Heart right ventricle (tissue), 16 donors: ENCODE measurements around the gene TMEM167B. TPM values are rescaled to one million over a fixed set of nuclear protein-coding genes. Genes with fewer than 3 reads are reported as not detected.

ENCODE experiments used
- ATAC-seq, 8 donors: fragments of 200-7000 bp; cut with Tn5 transposase; one replicate each; pipeline ENCODE4 v1.9.1; 2020; ENCODE audit warnings: mild to moderate bottlenecking in 8 of 8, moderate library complexity in 8 of 8, moderate number of reproducible peaks in 1 of 8
- DNase-seq, 2 donors: peaks; one replicate each; pipeline ENCODE4 v3.0.0-alpha.2; 2020
- H3K27ac ChIP-seq, 10 donors: fragments of 200-600 bp; sonication (generic) in 2 of 10; one replicate each; pipeline versions ENCODE4 v1.5.0 to v1.8.0; 2020 to 2022; ENCODE audit warnings: mild to moderate bottlenecking in 3 of 10
- H3K27me3 ChIP-seq, 7 donors: fragments of 200-600 bp; one replicate each; pipeline ENCODE4 v1.8.0; 2021 to 2022; ENCODE audit warnings: mild to moderate bottlenecking in 2 of 7
- H3K36me3 ChIP-seq, 9 donors: fragments of 200-600 bp; sonication (generic) in 1 of 9; one replicate each; pipeline versions ENCODE4 v1.5.0 to v1.8.0; 2020 to 2022; ENCODE audit warnings: mild to moderate bottlenecking in 2 of 9
- H3K4me1 ChIP-seq, 9 donors: fragments of 200-600 bp; sonication (generic) in 1 of 9; one replicate each; pipeline versions ENCODE4 v1.5.0 to v1.8.0; 2020 to 2022; ENCODE audit warnings: mild to moderate bottlenecking in 4 of 9
- H3K4me3 ChIP-seq, 10 donors: fragments of 200-600 bp; sonication (generic) in 2 of 10; one replicate each; pipeline versions ENCODE4 v1.5.0 to v1.8.0; 2020 to 2022; ENCODE audit warnings: mild to moderate bottlenecking in 7 of 10, moderate library complexity in 2 of 10
- H3K9me3 ChIP-seq, 11 donors: fragments of 200-600 bp in 10 of 11; sonication (generic) in 2 of 11; one replicate each; pipeline versions ENCODE4 v1.5.0 to v1.8.0; 2013 to 2022; ENCODE audit warnings: mild to moderate bottlenecking in 2 of 11, control low read depth in 1 of 11, moderate library complexity in 1 of 11
- CTCF ChIP-seq, 9 donors: fragments of 200-600 bp; sonication (generic) in 2 of 9; IDR thresholded peaks; one replicate each; pipeline versions ENCODE4 v1.5.0 to v1.8.0; 2021 to 2022; ENCODE audit warnings: antibody characterized with exemption in 9 of 9, mild to moderate bottlenecking in 5 of 9, moderate library complexity in 1 of 9
- WGBS, 2 donors: extraction: QIAGEN DNeasy Blood & Tissue Kit; methylation state at CpG; one replicate each; pipeline ENCODE4 v1.1.7; 2013; ENCODE audit warnings: inconsistent platforms in 1 of 2; 5-methylcytosine and 5-hydroxymethylcytosine counted together
- intact Hi-C, 10 donors: fragments of 100-400 bp; cut with DNase I; formaldehyde crosslinking; loops; one replicate each; pipeline versions ENCODE4 v1.11.1 to v1.14.2; 2022
- polyA plus RNA-seq, 2 donors: library from polyadenylated mRNA; stranded (reverse); fragments of 200-250 nt; gene quantifications; one replicate each; pipeline ENCODE4 v1.2.3, GENCODE V29; 2013
- total RNA-seq, 10 donors: library from RNA; stranded (reverse); fragmentation: NEBNext Ultra II Directional in 3 of 10; extraction: Animal tissue kit (Norgen Biotek cat#: 25700) in 3 of 10; gene quantifications; one replicate each; pipeline versions ENCODE4 v1.2.1 to v1.2.4, GENCODE V29; 2021 to 2023
- donor health status: Arrhythmogenic right ventricular cardiomyopathy.
- donor health status: ischemic (EF 13 %, LVEDD 7.1; RV severe dilation, severe dysfunction).
- donor health status: healthy with polysubstance abuse.
- donor health status: DM: no; HTN: yes; CAD: no.
- donor health status: DM: no; HTN: no; CAD: no.
- donor health status: ischemic (EF 25% LVEDD 6.9; RV normal size, moderate dysfunction).
- donor health status: ischemic (EF 25% LVEDD 5.7; RV mildly dilated, moderate dysfunction).
- donor health status: healthy.
- donor health status: DM: yes; HTN: yes; CAD: no.
- donor health status: Ischemic cardiomyopathy.
- donor health status: ischemic (EF 35%, LVEDD 5.7; RV mildly dilated, moderate dysfunction).
- donor health status: nonischemic (EF 11% LVEDD 7.7; RV severe dilation, severe dysfunction).
- donor health status: DM: yes; HTN: yes; CAD: no.
- donor health status: PGD.
- donor health status: ischemic (EF 29% LVEDD 5.4; RV normal size, mild dysfunction).
- donor health status: nonischemic (EF 23%, LVEDD 6.1; RV moderate dilation, normal function).

Gene TMEM167B
- total and polyA plus RNA-seq, 12 donors = 12.0 to 52.9 (median 40.5) TPM

- H3K4me3 ChIP-seq = peak within 1 kb of the TSS; percentile 55 to 90 (median 76)
- intact Hi-C loops = loop anchor here in 2 of 10 donors (1.0 to 5.0 kb wide), 3 partner anchors 15 to 34 kb away; partner anchors contain the start of genes TMEM167B (in 1 of the 2) and WDR47 (in 1 of the 2)
- DNase-seq = peak; percentile 95
- peaks cover 0 to 30% (median 0%) of the 10 kb centered on the region in 9 donors for H3K36me3 ChIP-seq
- peak in 6 of 9 donors; percentile 12 to 46 (median 32) for TF ChIP-seq CTCF (IDR thresholded peaks at IDR 0.05)
- no peaks in the 10 kb centered on the region for H3K27me3 ChIP-seq
- no peaks in the 10 kb centered on the region for H3K9me3 ChIP-seq
- peak; percentile 97 to 100 (median 99) for ATAC-seq
- H3K4me1 ChIP-seq = peaks cover 7 to 31% (median 24%) of the 10 kb centered on the region in 9 donors
- WGBS, 2 donors = 5% methylated on average over 39 of the region's 39 CpGs
- H3K27ac ChIP-seq = peak within 1 kb of the TSS; percentile 58 to 98 (median 94)
Measured at GRCh38 chr1:109075531-109076490, 14.8 kb upstream of the TMEM167B start, which contains the start of gene TAF13. TAF13 (minus strand) TSS chr1:109076003; CDS start chr1:109075947, 56 bp downstream.

GRCh38 chr1:109078317-109078716 lies 12.2 kb upstream of the TMEM167B start:
- DNase-seq = no peak
- intact Hi-C loops = loop anchor here in 1 of 10 donors (5.0 kb wide), 1 partner anchor 36 kb away; the partner anchor contains the start of gene WDR47

GRCh38 chr1:109079240-109079622 lies 11.3 kb upstream of the TMEM167B start:
- intact Hi-C loops = loop anchor here in 1 of 10 donors (5.0 kb wide), 1 partner anchor 37 kb away; the partner anchor contains the start of gene WDR47
- Histone ChIP-seq H3K4me3 (peak overlapping the region in 4 of 10 donors; percentile 1 to 23 (median 4)), H3K4me1 (peaks cover 7 to 33% (median 24%) of the 10 kb centered on the region in 9 donors), H3K27me3 (no peaks in the 10 kb centered on the region), H3K36me3 (no peaks in the 10 kb centered on the region), H3K27ac (peak overlapping the region; percentile 58 to 91 (median 85)), H3K9me3 (no peaks in the 10 kb centered on the region)
- no peak for ATAC-seq
- 91 to 93% methylated on average over 2 of the region's 2 CpGs for WGBS, 2 donors
- no peak for TF ChIP-seq CTCF (IDR thresholded peaks at IDR 0.05)
- no peak for DNase-seq

More at GRCh38 chr1:109078317-109078716, 12.2 kb upstream of the TMEM167B start:
- Histone ChIP-seq H3K27ac (peak overlapping the region in 2 of 10 donors; percentile 83 to 88), H3K4me3 (no peak overlapping the region), H3K4me1 (peaks cover 7 to 33% (median 24%) of the 10 kb centered on the region in 9 donors), H3K36me3 (peaks cover 0 to 8% (median 0%) of the 10 kb centered on the region in 9 donors), H3K9me3 (no peaks in the 10 kb centered on the region), H3K27me3 (no peaks in the 10 kb centered on the region)
- no peak for ATAC-seq
- WGBS, 2 donors = 86 to 92% methylated on average over 1 of the region's 1 CpG
- TF ChIP-seq CTCF (IDR thresholded peaks at IDR 0.05) = no peak

- Histone ChIP-seq H3K4me1 (peaks cover 4 to 24% (median 13%) of the 10 kb centered on the region in 9 donors), H3K27ac (peak overlapping the region; percentile 58 to 91 (median 85)), H3K9me3 (no peaks in the 10 kb centered on the region), H3K36me3 (no peaks in the 10 kb centered on the region), H3K4me3 (peak overlapping the region in 3 of 10 donors; percentile 1 to 23 (median 5)), H3K27me3 (no peaks in the 10 kb centered on the region)
- intact Hi-C loops = no loop called here
- DNase-seq (no peak), ATAC-seq (peak in 1 of 8 donors; percentile 39)
- WGBS, 2 donors = 67 to 79% methylated on average over 5 of the region's 5 CpGs
- TF ChIP-seq CTCF (IDR thresholded peaks at IDR 0.05) = no peak
Measured at GRCh38 chr1:109080441-109081082, 10.0 kb upstream of the TMEM167B start.
